GM23338 (cell line): ENCODE measurements around the gene MADCAM1.

ENCODE experiments used
- EZH2 ChIP-seq: fragments of 200-600 bp; sonication (generic); IDR thresholded peaks from one replicate; pipeline ENCODE4 v1.8.0; 2017; ENCODE audit warnings: antibody characterized with exemption, mild to moderate bottlenecking, low read depth; ENCODE audit not compliant: unreplicated experiment
- EZH2phosphoT487 ChIP-seq: fragments of 200-600 bp; sonication (generic); IDR thresholded peaks from one replicate; pipeline ENCODE4 v1.8.1; 2018; ENCODE audit warnings: antibody characterized with exemption; ENCODE audit not compliant: unreplicated experiment
- POLR2AphosphoS5 ChIP-seq: IDR thresholded peaks from 2 replicates; pipeline ENCODE4 v1.6.1; 2016; ENCODE audit warnings: antibody characterized with exemption, low read depth
- TF ChIP-seq, protein P1 (sequence below): IDR thresholded peaks from one replicate; pipeline ENCODE4 v1.6.1; 2018; ENCODE audit warnings: antibody characterized with exemption; ENCODE audit not compliant: unreplicated experiment
- TF ChIP-seq, protein P2 (sequence below), 2 experiments: fragments of 200-600 bp in 1 of 2; sonication (generic) in 1 of 2; conservative IDR thresholded peaks; 2 replicates each; pipeline versions ENCODE4 v1.5.1 to v1.6.1; 2016 to 2017; ENCODE audit warnings: antibody characterized with exemption in 2 of 2, low read depth in 2 of 2, mild to moderate bottlenecking in 2 of 2, moderate library complexity in 1 of 2

DNA sequence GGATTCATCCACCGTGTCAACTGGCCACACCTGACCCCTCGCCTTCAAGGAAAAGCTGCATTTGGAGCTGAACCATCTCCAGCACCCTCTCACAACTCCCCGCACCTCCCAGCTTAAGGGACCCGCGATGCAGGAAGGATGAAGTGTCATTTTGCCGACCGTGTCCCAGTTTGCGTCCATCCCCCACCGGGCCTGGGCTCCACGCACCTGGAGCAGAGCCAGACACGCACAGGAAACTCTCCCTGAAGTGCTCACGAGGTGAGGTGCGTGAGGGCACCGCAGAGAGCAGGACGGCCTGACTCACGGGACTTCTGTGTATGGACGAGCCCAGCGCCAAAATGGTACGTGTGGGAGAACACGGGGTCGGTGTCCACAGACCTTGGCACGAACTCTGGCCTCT is 42.7 kb upstream of the MADCAM1 start:
- TF ChIP-seq EZH2 (no peak), POLR2AphosphoS5 (no peak), EZH2phosphoT487 (no peak)
- TF ChIP-seq, protein P1, sequence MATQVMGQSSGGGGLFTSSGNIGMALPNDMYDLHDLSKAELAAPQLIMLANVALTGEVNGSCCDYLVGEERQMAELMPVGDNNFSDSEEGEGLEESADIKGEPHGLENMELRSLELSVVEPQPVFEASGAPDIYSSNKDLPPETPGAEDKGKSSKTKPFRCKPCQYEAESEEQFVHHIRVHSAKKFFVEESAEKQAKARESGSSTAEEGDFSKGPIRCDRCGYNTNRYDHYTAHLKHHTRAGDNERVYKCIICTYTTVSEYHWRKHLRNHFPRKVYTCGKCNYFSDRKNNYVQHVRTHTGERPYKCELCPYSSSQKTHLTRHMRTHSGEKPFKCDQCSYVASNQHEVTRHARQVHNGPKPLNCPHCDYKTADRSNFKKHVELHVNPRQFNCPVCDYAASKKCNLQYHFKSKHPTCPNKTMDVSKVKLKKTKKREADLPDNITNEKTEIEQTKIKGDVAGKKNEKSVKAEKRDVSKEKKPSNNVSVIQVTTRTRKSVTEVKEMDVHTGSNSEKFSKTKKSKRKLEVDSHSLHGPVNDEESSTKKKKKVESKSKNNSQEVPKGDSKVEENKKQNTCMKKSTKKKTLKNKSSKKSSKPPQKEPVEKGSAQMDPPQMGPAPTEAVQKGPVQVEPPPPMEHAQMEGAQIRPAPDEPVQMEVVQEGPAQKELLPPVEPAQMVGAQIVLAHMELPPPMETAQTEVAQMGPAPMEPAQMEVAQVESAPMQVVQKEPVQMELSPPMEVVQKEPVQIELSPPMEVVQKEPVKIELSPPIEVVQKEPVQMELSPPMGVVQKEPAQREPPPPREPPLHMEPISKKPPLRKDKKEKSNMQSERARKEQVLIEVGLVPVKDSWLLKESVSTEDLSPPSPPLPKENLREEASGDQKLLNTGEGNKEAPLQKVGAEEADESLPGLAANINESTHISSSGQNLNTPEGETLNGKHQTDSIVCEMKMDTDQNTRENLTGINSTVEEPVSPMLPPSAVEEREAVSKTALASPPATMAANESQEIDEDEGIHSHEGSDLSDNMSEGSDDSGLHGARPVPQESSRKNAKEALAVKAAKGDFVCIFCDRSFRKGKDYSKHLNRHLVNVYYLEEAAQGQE: no peak
- TF ChIP-seq, protein P2, sequence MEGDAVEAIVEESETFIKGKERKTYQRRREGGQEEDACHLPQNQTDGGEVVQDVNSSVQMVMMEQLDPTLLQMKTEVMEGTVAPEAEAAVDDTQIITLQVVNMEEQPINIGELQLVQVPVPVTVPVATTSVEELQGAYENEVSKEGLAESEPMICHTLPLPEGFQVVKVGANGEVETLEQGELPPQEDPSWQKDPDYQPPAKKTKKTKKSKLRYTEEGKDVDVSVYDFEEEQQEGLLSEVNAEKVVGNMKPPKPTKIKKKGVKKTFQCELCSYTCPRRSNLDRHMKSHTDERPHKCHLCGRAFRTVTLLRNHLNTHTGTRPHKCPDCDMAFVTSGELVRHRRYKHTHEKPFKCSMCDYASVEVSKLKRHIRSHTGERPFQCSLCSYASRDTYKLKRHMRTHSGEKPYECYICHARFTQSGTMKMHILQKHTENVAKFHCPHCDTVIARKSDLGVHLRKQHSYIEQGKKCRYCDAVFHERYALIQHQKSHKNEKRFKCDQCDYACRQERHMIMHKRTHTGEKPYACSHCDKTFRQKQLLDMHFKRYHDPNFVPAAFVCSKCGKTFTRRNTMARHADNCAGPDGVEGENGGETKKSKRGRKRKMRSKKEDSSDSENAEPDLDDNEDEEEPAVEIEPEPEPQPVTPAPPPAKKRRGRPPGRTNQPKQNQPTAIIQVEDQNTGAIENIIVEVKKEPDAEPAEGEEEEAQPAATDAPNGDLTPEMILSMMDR (conservative IDR thresholded peaks at IDR 0.05; ENCODE audit: low read depth in 2 of 2): no peak
